MCF 10A (cell line): ENCODE results near the gene UBAC2. TPM values are rescaled to one million over a fixed set of nuclear protein-coding genes. Genes with fewer than 3 reads are reported as not detected.

ENCODE experiments used
- BruUV-seq: library from RNA; stranded (reverse); fragments of 400-500 nt; replicated peaks from 2 replicates; lab custom pipeline; 2021; lab: Mats Ljungman, UMichigan
- CTCF ChIA-PET: fragments of 300-600 bp; sonication (Branson Sonifier 250); formaldehyde crosslinking; extraction: SDS; loops from one replicate; lab custom pipeline; 2021; ENCODE audit warnings: antibody characterized with exemption, inconsistent platforms; lab: Yijun Ruan, JAX
- POLR2A ChIA-PET: fragments of 300-600, 350-650 bp; sonication (Branson Sonifier 250); formaldehyde crosslinking; extraction: SDS; loops from one replicate; lab custom pipeline; 2020; ENCODE audit warnings: antibody characterized with exemption, inconsistent platforms; lab: Yijun Ruan, JAX
- DNase-seq: peaks from one replicate; pipeline ENCODE4 v3.0.0-alpha.2; 2018; ENCODE audit not compliant: unreplicated experiment
- H3K27ac Mint-ChIP-seq: one replicate; pipeline ENCODE4 v1.8.0; 2022; ENCODE audit warnings: mild to moderate bottlenecking, low read depth, mixed read lengths; ENCODE audit not compliant: unreplicated experiment
- H3K27me3 Mint-ChIP-seq: one replicate; pipeline ENCODE4 v1.8.0; 2022; ENCODE audit warnings: mixed read lengths; ENCODE audit not compliant: insufficient read depth, unreplicated experiment
- H3K36me3 Mint-ChIP-seq: one replicate; pipeline ENCODE4 v1.8.0; 2022; ENCODE audit warnings: mild to moderate bottlenecking, moderate library complexity, mixed read lengths; ENCODE audit not compliant: insufficient read depth, unreplicated experiment
- H3K4me1 Mint-ChIP-seq: one replicate; pipeline ENCODE4 v1.8.0; 2022; ENCODE audit warnings: mixed read lengths; ENCODE audit not compliant: insufficient read depth, unreplicated experiment
- H3K4me3 Mint-ChIP-seq: one replicate; pipeline ENCODE4 v1.8.0; 2022; ENCODE audit warnings: mild to moderate bottlenecking, moderate library complexity, mixed read lengths; ENCODE audit not compliant: unreplicated experiment
- H3K9me3 Mint-ChIP-seq: one replicate; pipeline ENCODE4 v1.8.0; 2022; ENCODE audit warnings: mixed read lengths; ENCODE audit not compliant: unreplicated experiment
- CTCF ChIP-seq: fragments of 200-600 bp; IDR thresholded peaks from one replicate; pipeline ENCODE4 v1.8.0; 2022; ENCODE audit warnings: antibody characterized with exemption, mild to moderate bottlenecking; ENCODE audit not compliant: unreplicated experiment
- intact Hi-C: fragments of 100-400 bp; cut with micrococcal nuclease; formaldehyde crosslinking; loops from 2 replicates; pipeline ENCODE4 v1.14.1; 2022
- total RNA-seq: library from RNA; stranded (reverse); gene quantifications from 2 replicates; pipeline ENCODE4 v1.2.3, GENCODE V29; 2022

The UBAC2 gene
- total RNA-seq, 1 experiment from 2014 or later: 74.7 TPM

GRCh38 chr13:99197117-99197651, 3.5 kb upstream of the UBAC2 start:
- Mint-ChIP-seq H3K36me3 (peaks cover 13% of the 10 kb centered on the region), H3K27me3 (no peaks in the 10 kb centered on the region), H3K9me3 (no peaks in the 10 kb centered on the region), H3K27ac (no peak overlapping the region), H3K4me1 (peaks cover 18% of the 10 kb centered on the region), H3K4me3 (no peak overlapping the region)
- TF ChIP-seq CTCF: no peak
- no peak for DNase-seq
- ChIA-PET CTCF (interaction anchor here (2.2 kb wide), 2 partner anchors 21 to 240 kb away, joined by 9 read pairs; no protein-coding TSS in a partner anchor), POLR2A (interaction anchor here (0.7 to 5.7 kb wide), 5 partner anchors 21 to 110 kb away, joined by 3 to 80 read pairs (median 3); no protein-coding TSS in a partner anchor)
- BruUV-seq: no TSS peak
- intact Hi-C loops: loop anchor here (5.0 kb wide), 1 partner anchor 70 kb away; no protein-coding TSS in a partner anchor

GRCh38 chr13:99199541-99200431, 868 bp upstream of the UBAC2 start:
- TF ChIP-seq CTCF: no peak
- H3K4me1 Mint-ChIP-seq: peaks cover 33% of the 10 kb centered on the region
- H3K27me3 Mint-ChIP-seq: no peaks in the 10 kb centered on the region
- intact Hi-C loops: loop anchor here (2.0 to 5.0 kb wide), 3 partner anchors 68 to 309 kb away; no protein-coding TSS in a partner anchor
- no peaks in the 10 kb centered on the region for H3K9me3 Mint-ChIP-seq
- peak overlapping the region; percentile 97 for H3K27ac Mint-ChIP-seq
- ChIA-PET CTCF (interaction anchor here (0.5 to 2.8 kb wide), 12 partner anchors 10 to 236 kb away, joined by 3 to 23 read pairs (median 4); no protein-coding TSS in a partner anchor), POLR2A (interaction anchor here (0.6 to 5.7 kb wide), 39 partner anchors 8 to 714 kb away, joined by 3 to 80 read pairs (median 5); partner anchors contain the start of genes CLYBL and DOCK9)
- H3K4me3 Mint-ChIP-seq: peak overlapping the region; percentile 94
- DNase-seq: peak; percentile 24
- H3K36me3 Mint-ChIP-seq: peaks cover 24% of the 10 kb centered on the region
- BruUV-seq: TSS peak; percentile 71

GRCh38 chr13:99203601-99204579, 3.2 kb downstream of the UBAC2 start:
- H3K4me3 Mint-ChIP-seq: no peak overlapping the region
- H3K36me3 Mint-ChIP-seq: peaks cover 36% of the 10 kb centered on the region
- no peaks in the 10 kb centered on the region for H3K9me3 Mint-ChIP-seq
- H3K27ac Mint-ChIP-seq: peak overlapping the region; percentile 4
- CTCF ChIA-PET: interaction anchor here (0.6 to 3.3 kb wide), 6 partner anchors 26 to 240 kb away, joined by 3 to 14 read pairs (median 8); no protein-coding TSS in a partner anchor
- POLR2A ChIA-PET: interaction anchor here (0.6 kb wide), 1 partner anchor 1771 kb away, joined by 3 read pairs; no protein-coding TSS in a partner anchor
- no peak for TF ChIP-seq CTCF
- DNase-seq: no peak
- H3K4me1 Mint-ChIP-seq: peaks cover 44% of the 10 kb centered on the region
- H3K27me3 Mint-ChIP-seq: no peaks in the 10 kb centered on the region
- intact Hi-C loops: no loop called here
- BruUV-seq: no TSS peak
